IMR-90 (cell line): ENCODE results near the gene NECAB2. TPM values are rescaled to one million over a fixed set of nuclear protein-coding genes. Genes with fewer than 3 reads are reported as not detected.

Experiments used
- ATAC-seq: fragments of 200-7000 bp; cut with Tn5 transposase; 2 replicates; pipeline ENCODE4 v1.9.1; 2020; ENCODE audit warnings: low read depth, mild to moderate bottlenecking, moderate library complexity
- BruUV-seq: library from RNA; stranded (reverse); fragments of 400-500 nt; replicated peaks from 2 replicates; lab custom pipeline; 2021; lab: Mats Ljungman, UMichigan
- CTCF ChIA-PET: fragments of 300-600 bp; formaldehyde crosslinking; extraction: SDS; loops from one replicate; lab custom pipeline; 2021; ENCODE audit warnings: antibody characterized with exemption; lab: Yijun Ruan, JAX
- POLR2A ChIA-PET: fragments of 300-600 bp; sonication (Branson Sonifier 250); formaldehyde crosslinking; loops from one replicate; lab custom pipeline; 2022; ENCODE audit warnings: antibody characterized with exemption; ENCODE audit not compliant: unreplicated experiment; lab: Charles Lee
- DNase-seq: peaks from one replicate; pipeline ENCODE4 v3.0.0; 2013
- H2AFZ ChIP-seq: replicated peaks from 2 replicates; pipeline ENCODE3; 2013; ENCODE audit warnings: low read length, mild to moderate bottlenecking; ENCODE audit not compliant: poor library complexity
- H2AK5ac ChIP-seq: 2 replicates; pipeline ENCODE4 v1.6.1; 2013; ENCODE audit warnings: low read depth, low read length, inconsistent platforms
- H2AK9ac ChIP-seq: replicated peaks from 2 replicates; pipeline ENCODE3; 2013; ENCODE audit warnings: mild to moderate bottlenecking, low read depth, low read length, moderate library complexity; ENCODE audit not compliant: poor library complexity
- H2BK120ac ChIP-seq: 2 replicates; pipeline ENCODE4 v1.6.1; 2013; ENCODE audit warnings: low read depth, low read length, inconsistent platforms
- H2BK15ac ChIP-seq: 3 replicates; pipeline ENCODE4 v1.6.1; 2013; ENCODE audit warnings: low read depth, low read length, inconsistent platforms
- H2BK20ac ChIP-seq: 2 replicates; pipeline ENCODE4 v1.6.1; 2013; ENCODE audit warnings: low read depth, mild to moderate bottlenecking, inconsistent platforms, low read length, moderate library complexity
- H2BK5ac ChIP-seq: 2 replicates; pipeline ENCODE4 v1.6.1; 2013; ENCODE audit warnings: mild to moderate bottlenecking, low read depth, low read length, inconsistent platforms; ENCODE audit not compliant: poor library complexity, severe bottlenecking
- H3K14ac ChIP-seq: replicated peaks from 2 replicates; pipeline ENCODE4 v1.6.1; 2013; ENCODE audit warnings: low read depth, low read length, inconsistent platforms
- H3K18ac ChIP-seq: 2 replicates; pipeline ENCODE4 v1.6.1; 2013; ENCODE audit warnings: low read depth, low read length, control low read depth
- H3K23ac ChIP-seq: 2 replicates; pipeline ENCODE4 v1.6.1; 2013; ENCODE audit warnings: low read depth, low read length, inconsistent platforms
- H3K27ac ChIP-seq: 2 replicates; pipeline ENCODE4 v1.5.1; 2013; ENCODE audit warnings: mild to moderate bottlenecking, control low read depth, low read length; ENCODE audit not compliant: insufficient read depth
- H3K27me3 ChIP-seq: 2 replicates; pipeline ENCODE4 v1.6.1; 2013; ENCODE audit warnings: low read length; ENCODE audit not compliant: control insufficient read depth, insufficient read depth
- H3K36me3 ChIP-seq: 2 replicates; pipeline ENCODE4 v1.6.1; 2013; ENCODE audit warnings: low read length, mixed read lengths; ENCODE audit not compliant: control insufficient read depth, insufficient read depth
- H3K4ac ChIP-seq: 2 replicates; pipeline ENCODE4 v1.6.1; 2013; ENCODE audit warnings: low read depth, low read length, inconsistent platforms
- H3K4me1 ChIP-seq: 2 replicates; pipeline ENCODE4 v1.6.1; 2013; ENCODE audit warnings: low read length, mixed read lengths; ENCODE audit not compliant: control insufficient read depth, insufficient read depth
- H3K4me2 ChIP-seq: 2 replicates; pipeline ENCODE4 v1.6.1; 2013; ENCODE audit warnings: low read depth, mild to moderate bottlenecking, control low read depth, low read length, moderate library complexity
- H3K4me3 ChIP-seq: 2 replicates; pipeline ENCODE4 v1.5.1; 2013; ENCODE audit warnings: low read depth, mild to moderate bottlenecking, control low read depth, low read length, moderate library complexity; ENCODE audit not compliant: insufficient read depth
- H3K56ac ChIP-seq: 2 replicates; pipeline ENCODE4 v1.6.1; 2013; ENCODE audit warnings: low read length, inconsistent platforms; ENCODE audit not compliant: insufficient read depth; ENCODE audit errors: extremely low read depth
- H3K79me1 ChIP-seq, 2 experiments: 2 replicates each; pipeline ENCODE4 v1.6.1; 2013; ENCODE audit warnings: low read length in 2 of 2, inconsistent platforms in 1 of 2, low read depth in 1 of 2
- H3K9ac ChIP-seq: 2 replicates; pipeline ENCODE4 v1.6.1; 2013; ENCODE audit warnings: low read depth, low read length, control low read depth
- H3K9me1 ChIP-seq: 2 replicates; pipeline ENCODE4 v1.6.1; 2013; ENCODE audit warnings: low read length, inconsistent platforms; ENCODE audit not compliant: insufficient read depth
- H3K9me3 ChIP-seq: 2 replicates; pipeline ENCODE4 v1.6.1; 2013; ENCODE audit warnings: low read length; ENCODE audit not compliant: control insufficient read depth, insufficient read depth
- H4K20me1 ChIP-seq: 2 replicates; pipeline ENCODE4 v1.6.1; 2013; ENCODE audit warnings: low read length, inconsistent platforms; ENCODE audit not compliant: insufficient read depth
- H4K5ac ChIP-seq: 2 replicates; pipeline ENCODE4 v1.6.1; 2013; ENCODE audit warnings: mild to moderate bottlenecking, low read depth, low read length, control low read depth
- H4K8ac ChIP-seq, 2 experiments: 2 replicates each; pipeline ENCODE4 v1.6.1; 2013; ENCODE audit warnings: low read depth in 2 of 2, low read length in 2 of 2, control low read depth in 1 of 2, inconsistent platforms in 1 of 2
- H4K91ac ChIP-seq: 2 replicates; pipeline ENCODE4 v1.6.1; 2013; ENCODE audit warnings: low read depth, low read length, inconsistent platforms; ENCODE audit not compliant: insufficient read depth
- BHLHE40 ChIP-seq: fragments of 150-350 bp; IDR thresholded peaks from 2 replicates; pipeline ENCODE4 v1.6.1; 2016; ENCODE audit warnings: mild to moderate bottlenecking, low read depth, low read length
- CEBPB ChIP-seq: IDR thresholded peaks from 2 replicates; pipeline ENCODE4 v1.6.1; 2012; ENCODE audit warnings: low read depth, low read length, improper control_type of control experiment
- CTCF ChIP-seq: conservative IDR thresholded peaks from 2 replicates; pipeline ENCODE4 v1.5.1; 2012; ENCODE audit warnings: mild to moderate bottlenecking, low read depth, low read length, improper control_type of control experiment
- FOS ChIP-seq: fragments of 150-350 bp; IDR thresholded peaks from 2 replicates; pipeline ENCODE4 v1.6.1; 2016; ENCODE audit warnings: low read depth, low read length
- MXI1 ChIP-seq: IDR thresholded peaks from 2 replicates; pipeline ENCODE4 v1.6.1; 2012; ENCODE audit warnings: low read depth, mild to moderate bottlenecking, low read length, moderate library complexity, borderline replicate concordance
- NFE2L2 ChIP-seq: fragments of 150-350 bp; IDR thresholded peaks from 2 replicates; pipeline ENCODE4 v1.6.1; 2016; ENCODE audit warnings: low read depth, mild to moderate bottlenecking, low read length
- POLR2A ChIP-seq: IDR thresholded peaks from 2 replicates; pipeline ENCODE4 v1.6.1; 2012; ENCODE audit warnings: mild to moderate bottlenecking, low read depth, low read length
- RAD21 ChIP-seq: IDR thresholded peaks from 2 replicates; pipeline ENCODE4 v1.6.1; 2012; ENCODE audit warnings: low read length, improper control_type of control experiment
- RCOR1 ChIP-seq: IDR thresholded peaks from 2 replicates; pipeline ENCODE4 v1.6.1; 2012; ENCODE audit warnings: mild to moderate bottlenecking, low read length, improper control_type of control experiment; ENCODE audit not compliant: insufficient replicate concordance
- RFX5 ChIP-seq: IDR thresholded peaks from 2 replicates; pipeline ENCODE4 v1.8.0; 2012; ENCODE audit warnings: low read depth, mild to moderate bottlenecking, low read length, moderate library complexity
- SMC3 ChIP-seq: fragments of 150-350 bp; IDR thresholded peaks from 2 replicates; pipeline ENCODE4 v1.6.1; 2016; ENCODE audit warnings: low read depth, mild to moderate bottlenecking, antibody characterized with exemption, low read length, moderate library complexity
- USF2 ChIP-seq: fragments of 150-350 bp; IDR thresholded peaks from 2 replicates; pipeline ENCODE4 v1.6.1; 2017; ENCODE audit warnings: mild to moderate bottlenecking, antibody characterized with exemption, low read length, low read depth
- WGBS, 2 experiments: methylation state at CpG; one replicate each; pipeline versions ENCODE4 v1.1.5 to v1.1.7; 2013; ENCODE audit warnings: missing lambda C conversion rate in 2 of 2; ENCODE audit not compliant: insufficient read length in 1 of 2; ENCODE audit errors: extremely low coverage in 2 of 2; 5-methylcytosine and 5-hydroxymethylcytosine counted together
- dilution Hi-C: fragments of 300-500 bp; cut with HindIII; formaldehyde crosslinking; loops from one replicate; pipeline ENCODE4 v1.14.3; 2018; ENCODE audit warnings: low sequenced_read_pairs; ENCODE audit not compliant: unreplicated experiment
- in situ Hi-C: fragments of 300-500 bp; cut with MboI; formaldehyde crosslinking; loops from 3 replicates; pipeline ENCODE4 v1.14.3; 2019; ENCODE audit warnings: low sequenced_read_pairs, inconsistent platforms, mixed read lengths
- intact Hi-C: fragments of 100-400 bp; cut with micrococcal nuclease; formaldehyde crosslinking; loops from 2 replicates; pipeline ENCODE4 v1.10.0; 2022
- polyA plus RNA-seq, 3 experiments: library from polyadenylated mRNA; depleted of rRNA; stranded (reverse); fragments of >200 nt; gene quantifications; 2 replicates each; pipeline ENCODE4 v1.2.3, GENCODE V29; 2012; ENCODE audit warnings: low replicate concordance in 1 of 3
- total RNA-seq: library from RNA; depleted of rRNA; stranded (reverse); fragments of >200 nt; gene quantifications from 2 replicates; pipeline ENCODE4 v1.2.3, GENCODE V29; 2012
- TF ChIP-seq, protein P1 (sequence below): fragments of 150-350 bp; IDR thresholded peaks from 2 replicates; pipeline ENCODE4 v1.6.1; 2016; ENCODE audit warnings: low read depth, mild to moderate bottlenecking, low read length, moderate library complexity, borderline replicate concordance

The NECAB2 gene
- total and polyA plus RNA-seq, 2 of the 4 experiments (the other 2 are of a cell fraction) = 0.27 TPM; not detected in 1

DNA sequence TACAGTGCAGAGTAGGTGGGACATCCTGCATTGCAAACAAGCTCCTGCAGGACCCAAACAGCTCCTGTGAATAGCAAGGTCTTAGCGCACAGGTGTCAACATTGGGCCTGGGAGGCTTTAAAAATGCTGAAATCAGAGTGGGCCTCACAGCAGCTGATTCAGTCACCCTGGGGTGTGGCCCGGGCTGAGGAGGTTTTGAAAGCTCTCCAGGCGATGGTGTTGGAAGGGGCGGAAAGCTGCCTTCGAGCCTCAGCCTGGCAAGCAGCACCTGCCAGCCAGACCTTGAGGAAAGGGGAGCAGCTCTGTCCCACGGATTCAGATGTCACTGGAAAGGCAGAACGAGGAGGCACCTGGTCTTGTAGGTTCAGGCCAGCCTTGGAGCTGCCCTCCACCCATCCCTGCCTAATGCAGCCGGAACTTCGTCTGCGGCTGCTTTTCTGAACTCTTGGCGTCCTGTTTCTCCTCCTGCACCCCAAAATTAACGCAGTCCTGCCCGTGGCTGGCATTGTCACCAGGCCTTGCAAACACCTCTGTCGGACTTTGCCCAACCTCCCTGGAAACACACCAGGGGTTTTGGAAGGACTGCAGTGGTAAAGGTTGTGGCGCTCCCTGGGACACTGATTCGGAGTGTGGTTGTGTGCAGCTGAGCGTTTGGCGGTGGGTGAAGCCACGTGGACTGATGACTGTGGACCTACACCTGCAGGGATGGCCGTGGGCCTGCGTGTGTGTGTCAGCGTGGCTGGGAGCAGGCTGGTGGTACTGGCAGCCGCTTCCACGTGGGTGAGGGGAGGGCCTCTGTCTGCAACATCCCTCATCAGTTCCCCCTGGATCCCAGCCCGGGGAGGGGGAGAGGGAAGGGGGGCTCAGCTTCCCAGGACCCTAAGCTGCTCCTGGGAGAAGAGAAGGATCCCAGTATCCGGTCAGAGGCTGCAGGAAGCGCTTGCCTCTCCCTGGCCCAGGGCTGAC lies 3.4 kb downstream of the NECAB2 start:
- ATAC-seq = no peak
- intact Hi-C loops = no loop called here
- WGBS, 2 experiments = 63% methylated on average over 5 of the region's 27 CpGs; no CpG with 5 or more reads in 1 of the 2 experiments

More for the DNA sequence above, 3.4 kb downstream of the NECAB2 start:
- no peaks in the 10 kb centered on the region for H3K79me1 ChIP-seq
- H3K56ac ChIP-seq = no peak overlapping the region
- no peak overlapping the region for H2AK5ac ChIP-seq
- in situ Hi-C loops (loop anchor here (25.0 kb wide), 1 partner anchor 516 kb away; no protein-coding TSS in a partner anchor), dilution Hi-C loops (no loop called here)
- H2BK20ac ChIP-seq = no peak overlapping the region
- TF ChIP-seq NFE2L2 = no peak
- TF ChIP-seq, protein P1, sequence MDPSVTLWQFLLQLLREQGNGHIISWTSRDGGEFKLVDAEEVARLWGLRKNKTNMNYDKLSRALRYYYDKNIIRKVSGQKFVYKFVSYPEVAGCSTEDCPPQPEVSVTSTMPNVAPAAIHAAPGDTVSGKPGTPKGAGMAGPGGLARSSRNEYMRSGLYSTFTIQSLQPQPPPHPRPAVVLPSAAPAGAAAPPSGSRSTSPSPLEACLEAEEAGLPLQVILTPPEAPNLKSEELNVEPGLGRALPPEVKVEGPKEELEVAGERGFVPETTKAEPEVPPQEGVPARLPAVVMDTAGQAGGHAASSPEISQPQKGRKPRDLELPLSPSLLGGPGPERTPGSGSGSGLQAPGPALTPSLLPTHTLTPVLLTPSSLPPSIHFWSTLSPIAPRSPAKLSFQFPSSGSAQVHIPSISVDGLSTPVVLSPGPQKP = no peak
- no peak for TF ChIP-seq MXI1
- TF ChIP-seq RFX5 = no peak
- no peak for TF ChIP-seq POLR2A
- no peak for TF ChIP-seq FOS
- no peak for TF ChIP-seq BHLHE40
- no peak for TF ChIP-seq CEBPB
- TF ChIP-seq SMC3 = no peak
- no peak for TF ChIP-seq RAD21
- no peak for TF ChIP-seq RCOR1
- no peak for TF ChIP-seq USF2
- no peak for TF ChIP-seq CTCF
- H2AFZ ChIP-seq = no peak overlapping the region
- no peak overlapping the region for H2BK5ac ChIP-seq
- H3K23ac ChIP-seq = no peak overlapping the region
- CTCF ChIA-PET = interaction anchor here (1.4 kb wide), 1 partner anchor 92 kb away, joined by 5 read pairs; no protein-coding TSS in a partner anchor
- POLR2A ChIA-PET = no interaction called here
- H4K8ac ChIP-seq = no peak overlapping the region
- no peak overlapping the region for H3K27ac ChIP-seq
- H3K4me1 ChIP-seq = no peaks in the 10 kb centered on the region
- no peak overlapping the region for H3K9ac ChIP-seq
- H3K14ac ChIP-seq = no peak overlapping the region
- no peak overlapping the region for H2BK120ac ChIP-seq
- no peak for DNase-seq
- no peaks in the 10 kb centered on the region for H3K36me3 ChIP-seq
- peaks cover 34% of the 10 kb centered on the region for H3K27me3 ChIP-seq
- no peak overlapping the region for H2AK9ac ChIP-seq
- no peak overlapping the region for H2BK15ac ChIP-seq
- H3K4me2 ChIP-seq = no peak overlapping the region
- no peak overlapping the region for H3K18ac ChIP-seq
- H4K91ac ChIP-seq = no peak overlapping the region
- H3K4ac ChIP-seq = no peak overlapping the region
- no peaks in the 10 kb centered on the region; the same call in none of the 2 replicates for H4K20me1 ChIP-seq
- no TSS peak for BruUV-seq
- no peak overlapping the region for H3K4me3 ChIP-seq
- H4K5ac ChIP-seq = no peak overlapping the region
- H3K9me3 ChIP-seq = no peaks in the 10 kb centered on the region
- H3K9me1 ChIP-seq = no peaks in the 10 kb centered on the region; the same call in 1 of the 2 replicates
